HepG2 (cell line): ENCODE results near the gene TIPIN. TPM values are rescaled to one million over a fixed set of nuclear protein-coding genes. Genes with fewer than 3 reads are reported as not detected.

ENCODE experiments used
- ASH2L ChIP-seq: fragments of 300-600, 200-600 bp; sonication (generic); IDR thresholded peaks from 2 replicates; pipeline ENCODE4 v1.7.0; 2017; ENCODE audit warnings: low read depth, mild to moderate bottlenecking, moderate library complexity, mixed read lengths, low read length; ENCODE audit not compliant: insufficient read length
- GATAD1 ChIP-seq: IDR thresholded peaks from 2 replicates; pipeline ENCODE4 v1.6.1; 2016; ENCODE audit warnings: missing genetic modification reagents, missing compliant biosample characterization
- KDM5B ChIP-seq: sonication (generic); formaldehyde crosslinking; IDR thresholded peaks from 2 replicates; pipeline ENCODE4 v1.4.0; 2020; ENCODE audit warnings: missing genetic modification reagents, mild to moderate bottlenecking, borderline replicate concordance
- SAP130 ChIP-seq: IDR thresholded peaks from 2 replicates; pipeline ENCODE4 v1.6.1; 2016; ENCODE audit warnings: low read depth
- ZFY ChIP-seq: sonication (generic); formaldehyde crosslinking; IDR thresholded peaks from 2 replicates; pipeline ENCODE4 v1.4.0; 2020; ENCODE audit warnings: missing genetic modification reagents
- polyA plus RNA-seq, 8 experiments: library from polyadenylated mRNA; depleted of rRNA in 3 of 8; stranded (reverse) in 7 of 8; unstranded in 1 of 8; fragments of >200 nt; fragmentation: Illumina TruSeq in 4 of 8; extraction: Trizol in 4 of 8; gene quantifications; 2 replicates each; pipeline versions ENCODE4 v1.2.1 to v1.2.3, GENCODE V29; 2011 to 2016; ENCODE audit warnings: low read depth in 4 of 8, missing spikeins in 1 of 8, mixed read lengths in 1 of 8; ENCODE audit not compliant: insufficient read depth in 1 of 8
- total RNA-seq, 5 experiments: library from RNA; depleted of rRNA; stranded (reverse); fragments of >200 nt; fragmentation: Illumina TruSeq; extraction: Trizol; gene quantifications; 2 replicates each; pipeline ENCODE4 v1.2.3, GENCODE V29; 2016; ENCODE audit warnings: low read depth in 1 of 5
- TF ChIP-seq, protein P1 (sequence below): sonication (generic); formaldehyde crosslinking; IDR thresholded peaks from 2 replicates; pipeline ENCODE4 v1.9.0; 2022; ENCODE audit warnings: missing genetic modification reagents, mild to moderate bottlenecking, borderline replicate concordance
- TF ChIP-seq, protein P2 (sequence below): IDR thresholded peaks from 2 replicates; pipeline ENCODE4 v1.6.1; 2016
- TF ChIP-seq, protein P3 (sequence below): sonication (generic); formaldehyde crosslinking; IDR thresholded peaks from 2 replicates; pipeline ENCODE4 v1.5.0; 2020; ENCODE audit warnings: mild to moderate bottlenecking, missing genetic modification reagents, borderline replicate concordance
- TF ChIP-seq, protein P4 (sequence below), 2 experiments: fragments of 450-650 bp in 1 of 2; sonication (generic) in 1 of 2; formaldehyde crosslinking in 1 of 2; IDR thresholded peaks; 2 replicates each; pipeline versions ENCODE4 v1.6.1 to v1.8.0; 2016 to 2022; ENCODE audit warnings: antibody characterized with exemption in 1 of 2, mild to moderate bottlenecking in 1 of 2, missing genetic modification reagents in 1 of 2

TIPIN gene
- total and polyA plus RNA-seq, 2 of the 13 experiments (the other 11 are each of a cell fraction or from before 2014, with no cell fraction given) = 2.7 to 28.6 TPM

DNA sequence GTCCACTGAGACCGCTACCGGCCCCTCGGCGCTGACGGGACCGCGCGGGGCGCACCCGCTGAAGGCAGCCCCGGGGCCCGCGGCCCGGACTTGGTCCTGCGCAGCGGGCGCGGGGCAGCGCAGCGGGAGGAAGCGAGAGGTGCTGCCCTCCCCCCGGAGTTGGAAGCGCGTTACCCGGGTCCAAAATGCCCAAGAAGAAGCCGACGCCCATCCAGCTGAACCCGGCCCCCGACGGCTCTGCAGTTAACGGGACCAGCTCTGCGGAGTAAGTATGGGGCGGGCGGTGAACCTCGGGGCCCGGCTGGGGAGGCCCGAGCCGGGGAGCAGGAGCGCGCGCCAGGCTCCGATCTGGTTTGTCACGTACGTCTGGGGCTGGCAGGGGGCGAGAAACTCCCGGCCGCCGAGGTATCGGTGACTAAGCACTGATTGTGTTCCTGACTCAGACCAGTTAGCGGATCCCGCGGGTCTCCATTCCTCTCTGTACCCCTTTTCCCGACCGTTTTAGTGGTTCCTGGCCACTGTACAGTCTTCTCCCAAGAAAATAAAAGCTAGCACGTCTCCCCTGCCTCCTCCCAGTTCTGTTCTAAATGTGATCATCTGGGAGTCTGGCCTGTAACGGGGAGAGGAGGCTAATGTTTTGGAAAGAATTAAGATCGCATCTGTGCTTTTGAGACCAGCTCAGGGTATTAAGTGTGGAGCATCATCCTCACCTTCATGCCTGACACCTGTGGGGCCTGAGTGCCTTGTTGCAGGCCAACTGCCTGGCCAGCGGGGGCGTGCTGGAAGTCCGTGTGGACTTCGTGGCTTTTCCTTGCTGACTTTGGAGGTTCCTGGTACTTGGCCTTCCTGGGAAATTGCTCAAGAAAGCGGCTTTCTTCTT is 30.9 kb upstream of the TIPIN start (continued):
- TF ChIP-seq, protein P1, sequence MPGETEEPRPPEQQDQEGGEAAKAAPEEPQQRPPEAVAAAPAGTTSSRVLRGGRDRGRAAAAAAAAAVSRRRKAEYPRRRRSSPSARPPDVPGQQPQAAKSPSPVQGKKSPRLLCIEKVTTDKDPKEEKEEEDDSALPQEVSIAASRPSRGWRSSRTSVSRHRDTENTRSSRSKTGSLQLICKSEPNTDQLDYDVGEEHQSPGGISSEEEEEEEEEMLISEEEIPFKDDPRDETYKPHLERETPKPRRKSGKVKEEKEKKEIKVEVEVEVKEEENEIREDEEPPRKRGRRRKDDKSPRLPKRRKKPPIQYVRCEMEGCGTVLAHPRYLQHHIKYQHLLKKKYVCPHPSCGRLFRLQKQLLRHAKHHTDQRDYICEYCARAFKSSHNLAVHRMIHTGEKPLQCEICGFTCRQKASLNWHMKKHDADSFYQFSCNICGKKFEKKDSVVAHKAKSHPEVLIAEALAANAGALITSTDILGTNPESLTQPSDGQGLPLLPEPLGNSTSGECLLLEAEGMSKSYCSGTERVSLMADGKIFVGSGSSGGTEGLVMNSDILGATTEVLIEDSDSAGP = peak; percentile 16; the same call in 1 of the 2 replicates
- TF ChIP-seq ZFY (CRISPR knock-in tag) = peak; percentile 52; the same call in 1 of the 2 replicates
- peak; percentile 27; the same call in 1 of the 2 replicates for TF ChIP-seq KDM5B (CRISPR knock-in tag)
- TF ChIP-seq, protein P2, sequence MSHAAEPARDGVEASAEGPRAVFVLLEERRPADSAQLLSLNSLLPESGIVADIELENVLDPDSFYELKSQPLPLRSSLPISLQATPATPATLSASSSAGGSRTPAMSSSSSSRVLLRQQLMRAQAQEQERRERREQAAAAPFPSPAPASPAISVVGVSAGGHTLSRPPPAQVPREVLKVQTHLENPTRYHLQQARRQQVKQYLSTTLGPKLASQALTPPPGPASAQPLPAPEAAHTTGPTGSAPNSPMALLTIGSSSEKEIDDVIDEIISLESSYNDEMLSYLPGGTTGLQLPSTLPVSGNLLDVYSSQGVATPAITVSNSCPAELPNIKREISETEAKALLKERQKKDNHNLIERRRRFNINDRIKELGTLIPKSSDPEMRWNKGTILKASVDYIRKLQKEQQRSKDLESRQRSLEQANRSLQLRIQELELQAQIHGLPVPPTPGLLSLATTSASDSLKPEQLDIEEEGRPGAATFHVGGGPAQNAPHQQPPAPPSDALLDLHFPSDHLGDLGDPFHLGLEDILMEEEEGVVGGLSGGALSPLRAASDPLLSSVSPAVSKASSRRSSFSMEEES (CRISPR knock-in tag) = no peak
- TF ChIP-seq, protein P3, sequence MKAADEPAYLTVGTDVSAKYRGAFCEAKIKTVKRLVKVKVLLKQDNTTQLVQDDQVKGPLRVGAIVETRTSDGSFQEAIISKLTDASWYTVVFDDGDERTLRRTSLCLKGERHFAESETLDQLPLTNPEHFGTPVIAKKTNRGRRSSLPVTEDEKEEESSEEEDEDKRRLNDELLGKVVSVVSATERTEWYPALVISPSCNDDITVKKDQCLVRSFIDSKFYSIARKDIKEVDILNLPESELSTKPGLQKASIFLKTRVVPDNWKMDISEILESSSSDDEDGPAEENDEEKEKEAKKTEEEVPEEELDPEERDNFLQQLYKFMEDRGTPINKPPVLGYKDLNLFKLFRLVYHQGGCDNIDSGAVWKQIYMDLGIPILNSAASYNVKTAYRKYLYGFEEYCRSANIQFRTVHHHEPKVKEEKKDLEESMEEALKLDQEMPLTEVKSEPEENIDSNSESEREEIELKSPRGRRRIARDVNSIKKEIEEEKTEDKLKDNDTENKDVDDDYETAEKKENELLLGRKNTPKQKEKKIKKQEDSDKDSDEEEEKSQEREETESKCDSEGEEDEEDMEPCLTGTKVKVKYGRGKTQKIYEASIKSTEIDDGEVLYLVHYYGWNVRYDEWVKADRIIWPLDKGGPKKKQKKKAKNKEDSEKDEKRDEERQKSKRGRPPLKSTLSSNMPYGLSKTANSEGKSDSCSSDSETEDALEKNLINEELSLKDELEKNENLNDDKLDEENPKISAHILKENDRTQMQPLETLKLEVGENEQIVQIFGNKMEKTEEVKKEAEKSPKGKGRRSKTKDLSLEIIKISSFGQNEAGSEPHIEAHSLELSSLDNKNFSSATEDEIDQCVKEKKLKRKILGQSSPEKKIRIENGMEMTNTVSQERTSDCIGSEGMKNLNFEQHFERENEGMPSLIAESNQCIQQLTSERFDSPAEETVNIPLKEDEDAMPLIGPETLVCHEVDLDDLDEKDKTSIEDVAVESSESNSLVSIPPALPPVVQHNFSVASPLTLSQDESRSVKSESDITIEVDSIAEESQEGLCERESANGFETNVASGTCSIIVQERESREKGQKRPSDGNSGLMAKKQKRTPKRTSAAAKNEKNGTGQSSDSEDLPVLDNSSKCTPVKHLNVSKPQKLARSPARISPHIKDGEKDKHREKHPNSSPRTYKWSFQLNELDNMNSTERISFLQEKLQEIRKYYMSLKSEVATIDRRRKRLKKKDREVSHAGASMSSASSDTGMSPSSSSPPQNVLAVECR = peak; percentile 13; the same call in 1 of the 2 replicates
- peak; percentile 14 for TF ChIP-seq ASH2L
- TF ChIP-seq, protein P4, sequence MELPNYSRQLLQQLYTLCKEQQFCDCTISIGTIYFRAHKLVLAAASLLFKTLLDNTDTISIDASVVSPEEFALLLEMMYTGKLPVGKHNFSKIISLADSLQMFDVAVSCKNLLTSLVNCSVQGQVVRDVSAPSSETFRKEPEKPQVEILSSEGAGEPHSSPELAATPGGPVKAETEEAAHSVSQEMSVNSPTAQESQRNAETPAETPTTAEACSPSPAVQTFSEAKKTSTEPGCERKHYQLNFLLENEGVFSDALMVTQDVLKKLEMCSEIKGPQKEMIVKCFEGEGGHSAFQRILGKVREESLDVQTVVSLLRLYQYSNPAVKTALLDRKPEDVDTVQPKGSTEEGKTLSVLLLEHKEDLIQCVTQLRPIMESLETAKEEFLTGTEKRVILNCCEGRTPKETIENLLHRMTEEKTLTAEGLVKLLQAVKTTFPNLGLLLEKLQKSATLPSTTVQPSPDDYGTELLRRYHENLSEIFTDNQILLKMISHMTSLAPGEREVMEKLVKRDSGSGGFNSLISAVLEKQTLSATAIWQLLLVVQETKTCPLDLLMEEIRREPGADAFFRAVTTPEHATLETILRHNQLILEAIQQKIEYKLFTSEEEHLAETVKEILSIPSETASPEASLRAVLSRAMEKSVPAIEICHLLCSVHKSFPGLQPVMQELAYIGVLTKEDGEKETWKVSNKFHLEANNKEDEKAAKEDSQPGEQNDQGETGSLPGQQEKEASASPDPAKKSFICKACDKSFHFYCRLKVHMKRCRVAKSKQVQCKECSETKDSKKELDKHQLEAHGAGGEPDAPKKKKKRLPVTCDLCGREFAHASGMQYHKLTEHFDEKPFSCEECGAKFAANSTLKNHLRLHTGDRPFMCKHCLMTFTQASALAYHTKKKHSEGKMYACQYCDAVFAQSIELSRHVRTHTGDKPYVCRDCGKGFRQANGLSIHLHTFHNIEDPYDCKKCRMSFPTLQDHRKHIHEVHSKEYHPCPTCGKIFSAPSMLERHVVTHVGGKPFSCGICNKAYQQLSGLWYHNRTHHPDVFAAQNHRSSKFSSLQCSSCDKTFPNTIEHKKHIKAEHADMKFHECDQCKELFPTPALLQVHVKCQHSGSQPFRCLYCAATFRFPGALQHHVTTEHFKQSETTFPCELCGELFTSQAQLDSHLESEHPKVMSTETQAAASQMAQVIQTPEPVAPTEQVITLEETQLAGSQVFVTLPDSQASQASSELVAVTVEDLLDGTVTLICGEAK (IDR thresholded peaks at IDR 0.05) = no peak
- TF ChIP-seq, protein P4 (CRISPR knock-in tag; IDR thresholded peaks at IDR 0.05) = 0 out of 2 replicates have a peak, but pooled peaks have one; percentile 31
- TF ChIP-seq SAP130 (CRISPR knock-in tag) = peak; percentile 70
- TF ChIP-seq GATAD1 = peak; percentile 39
